ENCODE data around the gene TRIOBP.

The TRIOBP gene

DNA sequence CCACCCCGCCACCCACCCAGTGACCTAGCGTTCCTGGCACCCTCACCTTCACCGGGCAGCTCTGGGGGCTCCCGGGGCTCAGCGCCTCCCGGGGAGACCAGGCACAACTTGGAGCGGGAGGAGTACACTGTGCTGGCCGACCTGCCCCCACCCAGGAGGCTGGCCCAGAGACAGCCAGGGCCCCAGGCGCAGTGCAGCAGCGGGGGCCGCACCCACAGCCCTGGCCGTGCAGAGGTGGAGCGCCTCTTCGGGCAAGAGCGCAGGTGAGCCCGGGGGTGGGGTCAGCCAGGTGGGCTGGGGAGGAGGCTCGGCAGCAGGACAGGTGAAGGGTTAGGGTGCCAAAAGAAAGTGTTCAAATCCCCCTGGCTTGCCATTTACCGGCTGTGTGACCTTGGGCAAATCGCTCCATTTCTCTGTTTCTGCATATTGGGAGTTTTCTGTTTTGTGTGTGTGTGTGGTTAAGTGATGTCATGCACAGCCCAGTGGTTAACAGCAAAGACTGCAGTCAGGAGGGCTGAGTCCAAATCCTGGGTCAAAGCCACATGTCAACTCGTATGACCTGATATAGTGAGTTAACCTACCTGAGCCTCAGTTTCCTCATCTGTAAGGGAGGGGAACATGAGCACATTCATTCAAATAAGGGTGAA lies 29.5 kb downstream of the TRIOBP start:
- no peak for DNase-seq (ENCODE audit: extremely low read depth, insufficient read length)
- no peak overlapping the region for H3K4me3 ChIP-seq (replicated peaks; ENCODE audit: low read depth, low read length)
- TF ChIP-seq, protein P1, sequence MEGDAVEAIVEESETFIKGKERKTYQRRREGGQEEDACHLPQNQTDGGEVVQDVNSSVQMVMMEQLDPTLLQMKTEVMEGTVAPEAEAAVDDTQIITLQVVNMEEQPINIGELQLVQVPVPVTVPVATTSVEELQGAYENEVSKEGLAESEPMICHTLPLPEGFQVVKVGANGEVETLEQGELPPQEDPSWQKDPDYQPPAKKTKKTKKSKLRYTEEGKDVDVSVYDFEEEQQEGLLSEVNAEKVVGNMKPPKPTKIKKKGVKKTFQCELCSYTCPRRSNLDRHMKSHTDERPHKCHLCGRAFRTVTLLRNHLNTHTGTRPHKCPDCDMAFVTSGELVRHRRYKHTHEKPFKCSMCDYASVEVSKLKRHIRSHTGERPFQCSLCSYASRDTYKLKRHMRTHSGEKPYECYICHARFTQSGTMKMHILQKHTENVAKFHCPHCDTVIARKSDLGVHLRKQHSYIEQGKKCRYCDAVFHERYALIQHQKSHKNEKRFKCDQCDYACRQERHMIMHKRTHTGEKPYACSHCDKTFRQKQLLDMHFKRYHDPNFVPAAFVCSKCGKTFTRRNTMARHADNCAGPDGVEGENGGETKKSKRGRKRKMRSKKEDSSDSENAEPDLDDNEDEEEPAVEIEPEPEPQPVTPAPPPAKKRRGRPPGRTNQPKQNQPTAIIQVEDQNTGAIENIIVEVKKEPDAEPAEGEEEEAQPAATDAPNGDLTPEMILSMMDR (IDR thresholded peaks at IDR 0.05; ENCODE audit: insufficient read depth, low read length, poor library complexity, severe bottlenecking) = no peak
- H3K27me3 ChIP-seq (replicated peaks; ENCODE audit: control insufficient read depth, insufficient read depth, low read length) = no peaks in the 10 kb centered on the region
- H3K36me3 ChIP-seq (ENCODE audit: control insufficient read depth, insufficient read depth, low read length) = no peaks in the 10 kb centered on the region

DNA sequence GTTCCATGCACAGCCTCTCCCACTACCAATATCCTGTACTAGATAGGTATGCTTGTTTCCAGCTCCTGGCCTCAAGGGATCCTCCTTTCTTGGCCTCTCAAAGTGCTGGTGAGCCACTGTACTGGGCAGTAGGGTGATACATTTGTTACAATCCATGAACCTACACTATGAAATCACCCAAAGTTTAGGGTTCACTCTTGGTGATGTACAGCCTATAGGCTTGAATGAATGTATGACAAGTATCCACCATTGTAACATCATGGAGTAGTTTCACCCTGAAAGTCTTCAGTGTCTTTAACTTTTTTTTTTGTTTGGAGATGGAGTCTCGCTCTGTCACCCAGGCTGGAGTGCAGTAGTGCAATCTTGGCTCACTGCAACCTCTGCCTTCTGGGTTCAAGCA lies 31.8 kb downstream of the TRIOBP start:
- Histone ChIP-seq H3K36me3 (ENCODE audit: control insufficient read depth, insufficient read depth, low read length) (no peaks in the 10 kb centered on the region), H3K4me3 (replicated peaks; ENCODE audit: low read depth, low read length) (no peak overlapping the region), H3K27me3 (replicated peaks; ENCODE audit: control insufficient read depth, insufficient read depth, low read length) (no peaks in the 10 kb centered on the region)
- TF ChIP-seq, protein P1 (IDR thresholded peaks at IDR 0.05; ENCODE audit: insufficient read depth, low read length, poor library complexity, severe bottlenecking) = no peak
- no peak for DNase-seq (ENCODE audit: extremely low read depth, insufficient read length)

DNA sequence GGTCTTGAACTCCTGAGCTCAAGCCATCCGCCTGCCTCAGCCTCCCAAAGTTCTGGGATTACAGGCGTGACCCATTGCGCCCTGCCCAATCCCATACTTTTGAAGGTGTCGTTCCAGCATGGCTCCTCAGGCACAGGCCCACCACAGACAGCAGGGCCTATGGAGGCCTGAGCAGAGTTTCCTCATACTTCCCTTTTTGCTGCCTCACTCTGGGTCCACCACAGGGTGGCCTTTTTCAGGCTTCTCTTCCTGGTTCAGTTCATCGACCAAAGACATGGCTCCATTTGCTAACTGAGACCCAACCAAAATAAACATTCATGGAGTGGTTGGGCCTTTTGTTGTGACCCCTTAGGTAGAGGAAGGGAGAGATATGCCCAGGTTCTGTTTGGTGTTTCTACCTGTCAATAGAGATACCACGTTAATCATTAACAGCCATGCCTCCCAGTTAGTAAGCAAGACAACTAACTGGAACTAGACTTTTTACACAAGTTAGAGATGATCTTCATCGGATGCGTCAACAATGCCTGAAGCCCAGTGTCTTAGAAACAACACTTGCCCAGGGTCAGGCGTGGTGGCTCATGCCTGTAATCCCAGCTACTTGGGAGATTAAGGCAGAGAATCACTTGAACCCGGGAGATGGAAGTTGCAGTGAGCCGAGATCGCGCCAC lies 35.1 kb downstream of the TRIOBP start:
- no peaks in the 10 kb centered on the region for H3K27me3 ChIP-seq (replicated peaks; ENCODE audit: control insufficient read depth, insufficient read depth, low read length)
- H3K36me3 ChIP-seq (ENCODE audit: control insufficient read depth, insufficient read depth, low read length) = no peaks in the 10 kb centered on the region
- no peak overlapping the region for H3K4me3 ChIP-seq (replicated peaks; ENCODE audit: low read depth, low read length)
- no peak for DNase-seq (ENCODE audit: extremely low read depth, insufficient read length)
- TF ChIP-seq, protein P1 (IDR thresholded peaks at IDR 0.05; ENCODE audit: insufficient read depth, low read length, poor library complexity, severe bottlenecking) = no peak

DNA sequence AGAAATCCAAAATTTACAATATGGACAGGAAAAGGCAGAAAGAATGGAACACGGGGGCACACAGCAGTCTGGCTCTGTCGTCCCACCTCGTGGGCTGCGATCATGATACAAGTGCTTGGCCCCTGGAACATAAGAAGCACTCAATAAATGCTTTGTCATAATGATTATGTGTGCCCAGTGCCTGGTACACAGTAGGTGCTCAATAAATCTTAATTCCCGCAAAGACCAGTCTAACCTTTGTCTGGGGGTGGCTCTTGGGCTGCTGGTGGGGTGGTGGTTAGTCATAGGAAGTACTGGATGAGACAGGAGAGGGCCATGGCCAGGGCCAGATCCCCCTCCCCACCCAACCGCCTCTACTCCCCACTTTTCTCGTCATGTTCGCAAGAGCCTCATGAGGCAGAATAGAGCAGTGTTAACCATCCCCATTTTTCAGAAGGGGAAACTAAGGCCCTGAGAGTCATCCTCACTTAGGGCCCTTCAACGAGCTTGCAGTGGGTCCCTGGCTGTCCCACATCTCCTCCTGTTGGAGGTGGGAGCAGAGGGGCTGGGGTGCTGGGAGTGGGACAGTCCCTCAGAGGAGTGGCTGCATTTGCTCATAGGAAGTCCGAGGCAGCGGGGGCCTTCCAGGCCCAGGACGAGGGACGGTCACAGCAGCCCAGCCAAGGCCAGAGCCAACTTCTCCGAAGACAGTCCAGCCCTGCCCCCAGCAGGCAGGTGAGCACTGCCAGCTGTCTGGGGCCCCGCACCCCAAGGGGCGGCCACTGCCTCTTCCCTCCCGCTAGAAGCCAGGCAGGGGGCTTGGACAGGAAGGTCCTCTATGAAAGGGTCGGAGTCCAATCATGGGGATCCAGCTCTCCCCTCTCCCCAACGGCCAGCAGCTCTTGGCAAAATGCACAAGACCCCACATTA lies 36.1 kb downstream of the TRIOBP start:
- TF ChIP-seq, protein P1 (IDR thresholded peaks at IDR 0.05; ENCODE audit: insufficient read depth, low read length, poor library complexity, severe bottlenecking) = no peak
- H3K27me3 ChIP-seq (replicated peaks; ENCODE audit: control insufficient read depth, insufficient read depth, low read length) = no peaks in the 10 kb centered on the region
- no peak for DNase-seq (ENCODE audit: extremely low read depth, insufficient read length)
- H3K36me3 ChIP-seq (ENCODE audit: control insufficient read depth, insufficient read depth, low read length) = no peaks in the 10 kb centered on the region
- no peak overlapping the region for H3K4me3 ChIP-seq (replicated peaks; ENCODE audit: low read depth, low read length)

DNA sequence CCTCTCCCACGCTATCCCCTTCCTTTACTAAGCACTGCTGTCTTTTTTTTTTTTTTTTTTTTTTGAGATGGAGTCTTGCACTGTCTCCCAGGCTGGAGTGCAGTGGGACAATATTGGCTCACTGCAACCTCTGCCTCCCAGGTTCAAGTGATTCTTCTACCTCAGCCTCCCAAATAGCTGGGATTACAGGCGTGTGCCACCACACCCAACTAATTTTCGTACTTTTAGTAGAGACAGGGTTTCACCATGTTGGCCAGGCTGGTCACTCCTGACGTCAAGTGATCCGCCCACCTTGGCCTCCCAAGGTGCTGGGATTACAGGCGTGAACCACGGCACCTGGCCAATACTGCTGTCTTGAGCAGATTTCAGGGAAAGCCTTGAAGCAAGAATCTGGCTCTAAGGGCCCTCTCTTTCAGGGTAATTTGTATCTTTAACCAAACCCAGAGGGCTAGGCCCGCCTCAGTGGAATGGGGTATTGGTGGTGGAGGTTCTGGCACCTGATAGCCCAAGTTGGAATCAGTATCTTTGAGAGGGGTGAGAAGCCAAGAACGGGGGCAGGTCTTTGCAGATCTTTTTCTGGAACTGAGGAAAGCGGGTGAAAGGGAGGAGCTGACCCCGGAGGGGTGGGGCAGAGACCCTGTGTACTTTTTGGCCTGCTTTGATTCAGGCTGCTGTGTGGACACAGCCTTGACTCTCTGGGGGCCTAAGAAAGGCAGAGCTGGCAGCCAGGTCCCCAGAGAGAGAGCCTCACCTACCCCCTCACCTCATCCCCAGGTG lies 37.0 kb downstream of the TRIOBP start:
- TF ChIP-seq, protein P1 (IDR thresholded peaks at IDR 0.05; ENCODE audit: insufficient read depth, low read length, poor library complexity, severe bottlenecking) = no peak
- DNase-seq (ENCODE audit: extremely low read depth, insufficient read length) = no peak
- H3K4me3 ChIP-seq (replicated peaks; ENCODE audit: low read depth, low read length) = no peak overlapping the region
- H3K27me3 ChIP-seq (replicated peaks; ENCODE audit: control insufficient read depth, insufficient read depth, low read length) = no peaks in the 10 kb centered on the region
- no peaks in the 10 kb centered on the region for H3K36me3 ChIP-seq (ENCODE audit: control insufficient read depth, insufficient read depth, low read length)

Measured in GM06990 (cell line).